Measurements from ENCODE around the gene TMEM184B. TPM values are rescaled to one million over a fixed set of nuclear protein-coding genes. Genes with fewer than 3 reads are reported as not detected.

Gene TMEM184B
- total RNA-seq, 6 experiments from 2014 or later = 104 to 125 (median 111) TPM

DNA sequence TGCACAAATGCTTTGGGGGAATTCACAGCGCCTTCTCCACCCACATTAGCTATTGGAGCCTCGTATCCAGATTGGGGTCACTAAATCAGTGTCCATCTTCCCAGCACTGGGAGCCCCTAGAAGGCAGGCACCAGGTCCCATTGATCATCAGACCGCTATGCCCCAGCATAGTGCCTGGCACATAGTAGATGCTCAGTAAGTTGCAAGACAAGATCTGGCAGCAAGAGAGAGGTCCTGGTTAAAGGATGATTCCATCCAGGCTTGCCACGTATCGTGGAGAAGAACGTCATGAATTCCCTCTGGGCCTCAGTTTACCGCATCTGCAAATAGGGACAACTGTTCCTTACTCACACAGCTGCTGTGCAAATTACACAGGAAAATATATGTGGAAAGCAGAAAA is 1.7 kb downstream of the TMEM184B start:
- peak overlapping the region; percentile 67 for H3K27ac Mint-ChIP-seq
- no peaks in the 10 kb centered on the region for H3K9me3 Mint-ChIP-seq
- peak overlapping the region; percentile 92 for H3K4me3 Mint-ChIP-seq
- peaks cover 59% of the 10 kb centered on the region for H3K4me1 Mint-ChIP-seq (ENCODE audit: low read depth)
- peaks cover 2% of the 10 kb centered on the region for H3K27me3 Mint-ChIP-seq (ENCODE audit: insufficient read depth)
- TF ChIP-seq, protein P1, sequence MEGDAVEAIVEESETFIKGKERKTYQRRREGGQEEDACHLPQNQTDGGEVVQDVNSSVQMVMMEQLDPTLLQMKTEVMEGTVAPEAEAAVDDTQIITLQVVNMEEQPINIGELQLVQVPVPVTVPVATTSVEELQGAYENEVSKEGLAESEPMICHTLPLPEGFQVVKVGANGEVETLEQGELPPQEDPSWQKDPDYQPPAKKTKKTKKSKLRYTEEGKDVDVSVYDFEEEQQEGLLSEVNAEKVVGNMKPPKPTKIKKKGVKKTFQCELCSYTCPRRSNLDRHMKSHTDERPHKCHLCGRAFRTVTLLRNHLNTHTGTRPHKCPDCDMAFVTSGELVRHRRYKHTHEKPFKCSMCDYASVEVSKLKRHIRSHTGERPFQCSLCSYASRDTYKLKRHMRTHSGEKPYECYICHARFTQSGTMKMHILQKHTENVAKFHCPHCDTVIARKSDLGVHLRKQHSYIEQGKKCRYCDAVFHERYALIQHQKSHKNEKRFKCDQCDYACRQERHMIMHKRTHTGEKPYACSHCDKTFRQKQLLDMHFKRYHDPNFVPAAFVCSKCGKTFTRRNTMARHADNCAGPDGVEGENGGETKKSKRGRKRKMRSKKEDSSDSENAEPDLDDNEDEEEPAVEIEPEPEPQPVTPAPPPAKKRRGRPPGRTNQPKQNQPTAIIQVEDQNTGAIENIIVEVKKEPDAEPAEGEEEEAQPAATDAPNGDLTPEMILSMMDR (IDR thresholded peaks at IDR 0.05) = no peak
- no peak for DNase-seq
- H3K36me3 Mint-ChIP-seq (ENCODE audit: low read depth) = peaks cover 6% of the 10 kb centered on the region

DNA sequence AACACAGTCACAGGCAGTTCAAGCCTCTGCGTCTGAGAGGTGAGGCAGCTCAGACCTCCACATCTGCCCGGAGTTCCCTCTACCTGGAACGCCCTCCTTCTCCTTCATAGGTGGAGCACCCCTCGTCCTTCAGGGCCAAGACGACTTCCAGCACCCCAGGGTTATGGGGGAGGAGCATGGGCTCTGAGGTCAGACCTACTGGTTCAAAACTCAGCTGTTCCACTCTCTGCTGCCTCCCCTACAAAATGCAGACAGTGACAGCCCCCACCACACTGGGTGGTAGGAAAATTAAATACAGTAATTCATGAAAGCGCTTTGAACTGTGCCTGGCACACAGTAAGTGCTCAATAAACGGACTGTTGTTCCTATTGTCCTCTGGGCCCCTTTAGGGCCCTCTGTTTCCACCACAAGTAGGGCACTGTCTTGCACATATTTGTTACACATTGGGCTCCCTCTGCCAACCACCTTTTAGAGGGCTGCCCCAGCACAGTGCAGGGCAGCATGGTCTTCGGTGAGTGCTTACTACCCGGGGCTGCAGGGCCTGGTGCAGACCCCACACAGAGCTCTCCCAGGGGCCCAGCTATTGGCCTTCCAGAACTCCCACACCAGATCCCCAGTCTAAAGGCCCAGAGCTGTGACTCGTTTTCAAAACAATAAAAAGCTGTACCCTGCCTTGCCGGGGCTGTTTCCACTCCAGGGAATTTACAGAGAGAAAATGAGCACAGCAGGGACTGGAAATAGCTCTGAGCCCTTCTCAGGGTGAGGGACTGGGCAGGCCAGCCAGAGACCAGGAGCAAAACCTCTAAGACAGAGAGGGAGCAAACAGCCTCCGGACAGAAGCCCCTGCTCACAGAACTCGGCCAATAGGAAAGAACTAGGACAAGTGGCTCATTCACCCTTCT is 2.5 kb downstream of the TMEM184B start:
- H3K27me3 Mint-ChIP-seq (ENCODE audit: insufficient read depth) = peaks cover 2% of the 10 kb centered on the region
- H3K9me3 Mint-ChIP-seq = no peaks in the 10 kb centered on the region
- H3K36me3 Mint-ChIP-seq (ENCODE audit: low read depth) = peaks cover 6% of the 10 kb centered on the region
- DNase-seq = no peak
- H3K4me1 Mint-ChIP-seq (ENCODE audit: low read depth) = peaks cover 59% of the 10 kb centered on the region
- TF ChIP-seq, protein P1 (IDR thresholded peaks at IDR 0.05) = no peak
- peak overlapping the region; percentile 67 for H3K27ac Mint-ChIP-seq
- peak overlapping the region; percentile 92 for H3K4me3 Mint-ChIP-seq

DNA sequence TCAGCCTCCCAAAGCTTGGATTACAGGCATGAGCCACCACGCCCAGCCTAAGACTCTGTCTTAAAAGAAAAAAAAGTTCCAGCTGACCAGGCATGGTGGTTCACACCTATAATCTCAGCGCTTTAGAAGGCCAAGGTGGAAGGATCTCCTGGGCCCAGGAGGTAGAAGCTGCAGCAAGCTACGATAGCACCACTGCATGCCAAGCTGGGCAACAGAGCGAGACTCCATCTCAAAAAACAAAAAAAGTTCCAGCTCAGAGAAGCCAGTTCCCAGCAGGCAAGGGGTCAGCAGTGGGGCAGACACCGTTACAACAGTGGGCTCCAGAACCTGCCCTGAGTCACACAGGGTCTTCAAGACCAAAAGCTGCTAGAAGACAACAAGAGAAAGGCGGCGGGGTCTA is 3.3 kb downstream of the TMEM184B start:
- TF ChIP-seq, protein P1 (IDR thresholded peaks at IDR 0.05) = no peak
- no peaks in the 10 kb centered on the region for H3K9me3 Mint-ChIP-seq
- peaks cover 6% of the 10 kb centered on the region for H3K36me3 Mint-ChIP-seq (ENCODE audit: low read depth)
- peaks cover 52% of the 10 kb centered on the region for H3K4me1 Mint-ChIP-seq (ENCODE audit: low read depth)
- H3K4me3 Mint-ChIP-seq = no peak overlapping the region
- no peak for DNase-seq
- H3K27me3 Mint-ChIP-seq (ENCODE audit: insufficient read depth) = peaks cover 2% of the 10 kb centered on the region
- no peak overlapping the region for H3K27ac Mint-ChIP-seq

- peaks cover 47% of the 10 kb centered on the region for H3K4me1 Mint-ChIP-seq (ENCODE audit: low read depth)
- TF ChIP-seq, protein P1 (IDR thresholded peaks at IDR 0.05) = no peak
- H3K27ac Mint-ChIP-seq = no peak overlapping the region
- H3K36me3 Mint-ChIP-seq (ENCODE audit: low read depth) = peaks cover 12% of the 10 kb centered on the region
- no peak for DNase-seq
- no peak overlapping the region for H3K4me3 Mint-ChIP-seq
- H3K9me3 Mint-ChIP-seq = no peaks in the 10 kb centered on the region
- peaks cover 2% of the 10 kb centered on the region; the same call in 1 of the 2 replicates for H3K27me3 Mint-ChIP-seq (ENCODE audit: insufficient read depth)
Observed at GRCh38 chr22:38267086-38267485, 5.7 kb downstream of the TMEM184B start.

DNA sequence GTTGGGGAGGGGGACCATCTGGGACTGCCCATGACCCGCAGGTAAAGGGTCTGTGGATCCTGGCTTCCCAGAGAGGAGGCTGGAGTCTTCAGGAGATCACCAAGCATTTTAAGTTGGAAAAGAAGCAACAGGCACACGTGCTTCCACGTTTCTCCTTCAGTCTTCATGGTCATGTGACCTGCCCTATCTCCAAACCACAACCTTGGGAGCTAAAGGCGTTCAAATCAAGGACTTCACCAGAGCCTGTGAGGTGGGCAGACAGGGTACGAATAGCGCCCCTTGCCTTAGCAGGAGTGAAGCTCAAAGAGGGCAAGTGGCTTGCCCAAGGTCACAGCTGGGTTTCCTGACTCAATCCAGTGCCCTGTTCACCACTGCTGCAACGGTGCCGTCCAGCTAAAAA is 6.7 kb downstream of the TMEM184B start:
- peaks cover 50% of the 10 kb centered on the region for H3K4me1 Mint-ChIP-seq (ENCODE audit: low read depth)
- no peak overlapping the region for H3K4me3 Mint-ChIP-seq
- peaks cover 2% of the 10 kb centered on the region; the same call in 1 of the 2 replicates for H3K27me3 Mint-ChIP-seq (ENCODE audit: insufficient read depth)
- DNase-seq = no peak
- TF ChIP-seq, protein P1 (IDR thresholded peaks at IDR 0.05) = no peak
- no peaks in the 10 kb centered on the region for H3K9me3 Mint-ChIP-seq
- no peak overlapping the region for H3K27ac Mint-ChIP-seq
- peaks cover 12% of the 10 kb centered on the region for H3K36me3 Mint-ChIP-seq (ENCODE audit: low read depth)
